ENCODE data around the gene PCSK5. TPM values are rescaled to one million over a fixed set of nuclear protein-coding genes. Genes with fewer than 3 reads are reported as not detected.

Gene PCSK5
- total RNA-seq, 1 experiment from 2014 or later: 6.9 TPM

GRCh38 chr9:76158713-76159112, 268.2 kb downstream of the PCSK5 start:
- Histone ChIP-seq H3K27ac (ENCODE audit: low read depth, low read length) (no peak overlapping the region), H4K20me1 (ENCODE audit: insufficient read depth) (no peaks in the 10 kb centered on the region), H3K36me3 (ENCODE audit: control insufficient read depth in 1 of 2, insufficient read depth in 2 of 2, low read length in 2 of 2) (peaks cover 0 to 3% of the 10 kb centered on the region in 2 experiments; a peak in 1 of 4 replicates), H3K9me3 (ENCODE audit: control insufficient read depth in 1 of 2, insufficient read depth in 1 of 2, low read depth in 1 of 2, low read length in 2 of 2) (no peaks in the 10 kb centered on the region), H3K9me2 (ENCODE audit: insufficient read depth) (no peaks in the 10 kb centered on the region), H3K27me3 (ENCODE audit: insufficient read depth, low read length) (no peaks in the 10 kb centered on the region), H3K4me3 (replicated peaks in 1 of 2; ENCODE audit: low read depth in 1 of 2, low read length in 2 of 2) (no peak overlapping the region), H3K79me2 (ENCODE audit: insufficient read depth, low read length) (no peaks in the 10 kb centered on the region), H3K9ac (ENCODE audit: low read length) (no peak overlapping the region), H3K4me2 (ENCODE audit: low read length) (no peak overlapping the region), H2AFZ (ENCODE audit: low read depth, low read length, poor library complexity, severe bottlenecking) (no peak overlapping the region), H3K4me1 (ENCODE audit: control insufficient read depth in 1 of 2, insufficient read depth in 2 of 2, low read length in 2 of 2) (no peaks in the 10 kb centered on the region)
- ATAC-seq (no peak), DNase-seq (ENCODE audit: low read depth, low spot score) (no peak)
- CTCF ChIA-PET: no interaction called here
- intact Hi-C loops (cut with micrococcal nuclease): no loop called here
- no TSS peak for BruUV-seq (replicated peaks)
- RAD21 ChIA-PET (ENCODE audit: low non-redundant PET in 1 of 2, low total read pairs in 2 of 2, uncharacterized antibody in 2 of 2, unreplicated experiment in 2 of 2): no interaction called here
- TF ChIP-seq ATF3 (IDR thresholded peaks at IDR 0.05) (no peak), SRF (IDR thresholded peaks at IDR 0.05; ENCODE audit: low read depth) (no peak), MAX (IDR thresholded peaks at IDR 0.05) (no peak), YY1 (IDR thresholded peaks at IDR 0.05; ENCODE audit: extremely low read depth, insufficient replicate concordance, low read depth, low read length) (no peak), EZH2phosphoT487 (IDR thresholded peaks at IDR 0.05; ENCODE audit: borderline replicate concordance) (no peak), FOSL1 (IDR thresholded peaks at IDR 0.05; ENCODE audit: low read depth) (no peak), POLR2AphosphoS5 (IDR thresholded peaks at IDR 0.05; ENCODE audit: low read depth, low read length) (no peak), ZBTB33 (IDR thresholded peaks at IDR 0.05; ENCODE audit: extremely low read depth, insufficient replicate concordance, low read length) (no peak), SIN3A (IDR thresholded peaks at IDR 0.05; ENCODE audit: low read depth) (no peak), TCF7L2 (IDR thresholded peaks at IDR 0.05; ENCODE audit: borderline replicate concordance, extremely low read depth, insufficient read depth, insufficient read length) (no peak), JUND (IDR thresholded peaks at IDR 0.05) (no peak), POLR2A (IDR thresholded peaks at IDR 0.05; ENCODE audit: borderline replicate concordance, extremely low read depth, insufficient read depth, insufficient read length) (no peak), ZFX (IDR thresholded peaks at IDR 0.05) (no peak), ELF1 (IDR thresholded peaks at IDR 0.05; ENCODE audit: borderline replicate concordance, low read depth) (no peak), REST (IDR thresholded peaks at IDR 0.05; ENCODE audit: low read depth) (no peak), EGR1 (IDR thresholded peaks at IDR 0.05; ENCODE audit: low read depth) (no peak), RAD21 (IDR thresholded peaks at IDR 0.05; ENCODE audit: low read depth) (no peak), CEBPB (IDR thresholded peaks at IDR 0.05; ENCODE audit: low read depth) (no peak), CTCF (IDR thresholded peaks at IDR 0.05 in 2 of 3, conservative IDR thresholded peaks at IDR 0.05 in 1 of 3; ENCODE audit: borderline replicate concordance in 1 of 3, insufficient read depth in 1 of 3, low read depth in 2 of 3, low read length in 2 of 3) (no peak)
- POLR2A ChIA-PET: no interaction called here
